PFSK-1 (cell line): Measurements from ENCODE around the gene SLIT3.

ENCODE experiments used
- FOXP2 ChIP-seq: optimal IDR thresholded peaks from 2 replicates; pipeline ENCODE3; 2011; ENCODE audit warnings: borderline replicate concordance, control low read depth, inconsistent platforms; ENCODE audit not compliant: insufficient read depth; ENCODE audit errors: extremely low read length, extremely low read depth
- POLR2AphosphoS5 ChIP-seq: IDR thresholded peaks from 2 replicates; pipeline ENCODE4 v1.6.1; 2012; ENCODE audit warnings: low read depth, mild to moderate bottlenecking, control low read depth, low read length, moderate library complexity
- REST ChIP-seq, 2 experiments: IDR thresholded peaks; 2 replicates each; pipeline versions ENCODE4 v1.6.1 to v1.8.0; 2011 to 2012; ENCODE audit warnings: low read depth in 2 of 2, low read length in 2 of 2, control low read depth in 1 of 2, inconsistent platforms in 1 of 2, mild to moderate bottlenecking in 1 of 2, moderate library complexity in 1 of 2; ENCODE audit not compliant: insufficient read depth in 1 of 2
- SIN3A ChIP-seq: IDR thresholded peaks from 2 replicates; pipeline ENCODE4 v1.6.1; 2012; ENCODE audit warnings: mild to moderate bottlenecking, low read length, moderate library complexity, borderline replicate concordance; ENCODE audit not compliant: insufficient read depth
- TAF1 ChIP-seq: IDR thresholded peaks from 2 replicates; pipeline ENCODE4 v1.6.1; 2012; ENCODE audit warnings: low read length, control low read depth, borderline replicate concordance; ENCODE audit not compliant: insufficient read depth

Gene SLIT3

GRCh38 chr5:169072233-169072632 is 228.7 kb downstream of the SLIT3 start:
- no peak for TF ChIP-seq FOXP2
- TF ChIP-seq SIN3A = no peak
- TF ChIP-seq POLR2AphosphoS5 = no peak
- no peak for TF ChIP-seq TAF1
- no peak for TF ChIP-seq REST (IDR thresholded peaks at IDR 0.05; ENCODE audit: insufficient read depth in 1 of 2, low read depth in 2 of 2, low read length in 2 of 2)

GRCh38 chr5:169070413-169070812 is 230.5 kb downstream of the SLIT3 start:
- no peak for TF ChIP-seq TAF1
- TF ChIP-seq SIN3A = no peak
- no peak for TF ChIP-seq FOXP2
- no peak for TF ChIP-seq REST (IDR thresholded peaks at IDR 0.05; ENCODE audit: insufficient read depth in 1 of 2, low read depth in 2 of 2, low read length in 2 of 2)
- TF ChIP-seq POLR2AphosphoS5 = no peak

- no peak for TF ChIP-seq FOXP2
Observed at GRCh38 chr5:169067751-169068173, 233.2 kb downstream of the SLIT3 start.

- TF ChIP-seq REST (IDR thresholded peaks at IDR 0.05; ENCODE audit: insufficient read depth in 1 of 2, low read depth in 2 of 2, low read length in 2 of 2) = no peak
- TF ChIP-seq FOXP2 = no peak
- TF ChIP-seq SIN3A = no peak
- TF ChIP-seq POLR2AphosphoS5 = no peak
- no peak for TF ChIP-seq TAF1
Observed at GRCh38 chr5:169065400-169065799, 235.5 kb downstream of the SLIT3 start.

GRCh38 chr5:169064093-169064492 is 236.8 kb downstream of the SLIT3 start:
- TF ChIP-seq REST (IDR thresholded peaks at IDR 0.05; ENCODE audit: insufficient read depth in 1 of 2, low read depth in 2 of 2, low read length in 2 of 2) = no peak
- TF ChIP-seq POLR2AphosphoS5 = no peak
- TF ChIP-seq FOXP2 = no peak
- TF ChIP-seq TAF1 = no peak
- no peak for TF ChIP-seq SIN3A
